K562 (cell line): Measurements from ENCODE around the gene ZNF556. TPM values are rescaled to one million over a fixed set of nuclear protein-coding genes. Genes with fewer than 3 reads are reported as not detected.

Experiments
- COPS2 ChIP-seq: fragments of 450-650 bp; conservative IDR thresholded peaks from 2 replicates; pipeline ENCODE4 v1.6.1; 2016; ENCODE audit warnings: mild to moderate bottlenecking, moderate library complexity
- DNMT1 ChIP-seq: fragments of 450-650 bp; IDR thresholded peaks from 2 replicates; pipeline ENCODE4 v1.6.1; 2016; ENCODE audit warnings: antibody characterized with exemption, mild to moderate bottlenecking
- HOXB6 ChIP-seq: fragments of 250-450 bp; sonication (Bioruptor Pico); IDR thresholded peaks from 2 replicates; pipeline ENCODE4 v1.5.1; 2022; ENCODE audit warnings: mild to moderate bottlenecking, borderline replicate concordance
- IRF2 ChIP-seq: sonication (generic); formaldehyde crosslinking; IDR thresholded peaks from 2 replicates; pipeline ENCODE4 v1.8.1; 2022; ENCODE audit warnings: mild to moderate bottlenecking, missing genetic modification reagents
- KHSRP ChIP-seq: fragments of 450-650 bp; IDR thresholded peaks from 2 replicates; pipeline ENCODE4 v1.6.1; 2017
- LEF1 ChIP-seq: fragments of 450-650 bp; IDR thresholded peaks from 2 replicates; pipeline ENCODE4 v1.6.1; 2016; ENCODE audit warnings: mild to moderate bottlenecking
- MAFF ChIP-seq: IDR thresholded peaks from 2 replicates; pipeline ENCODE4 v1.6.1; 2012; ENCODE audit warnings: low read length, improper control_type of control experiment
- RUNX1 ChIP-seq: sonication (generic); IDR thresholded peaks from 2 replicates; pipeline ENCODE4 v1.6.1; 2016; ENCODE audit warnings: antibody characterized with exemption, low read depth
- ZNF41 ChIP-seq: fragments of 250-450 bp; sonication (Bioruptor Pico); conservative IDR thresholded peaks from 2 replicates; pipeline ENCODE4 v1.4.0; 2020; ENCODE audit warnings: mild to moderate bottlenecking
- ZSCAN32 ChIP-seq: fragments of 450-650 bp; formaldehyde crosslinking; IDR thresholded peaks from 2 replicates; pipeline ENCODE4 v1.4.0; 2020; ENCODE audit warnings: mild to moderate bottlenecking, moderate library complexity
- polyA plus RNA-seq, 8 experiments: library from polyadenylated mRNA; depleted of rRNA in 4 of 8; stranded (reverse) in 5 of 8; unstranded in 3 of 8; fragments of >200 nt; fragmentation: Nextera tagmentation in 2 of 8; fragmentation: Illumina TruSeq in 1 of 8; extraction: Ambion mirVana in 2 of 8; extraction: Trizol in 1 of 8; gene quantifications; 2 replicates each; pipeline versions ENCODE4 v1.2.1 to v1.2.3, GENCODE V29; 2011 to 2014; ENCODE audit warnings: inconsistent platforms in 1 of 8, missing spikeins in 1 of 8
- total RNA-seq, 7 experiments: library from RNA; depleted of rRNA in 6 of 7; stranded (reverse); fragments of >200 nt in 6 of 7; fragmentation: Illumina TruSeq in 2 of 7; extraction: Trizol in 2 of 7; gene quantifications; 2 replicates each; pipeline versions ENCODE4 v1.2.1 to v1.2.3, GENCODE V29; 2011 to 2021; ENCODE audit warnings: low replicate concordance in 1 of 7
- TF ChIP-seq, protein P1 (sequence below): fragments of 450-650 bp; IDR thresholded peaks from 2 replicates; pipeline ENCODE4 v1.7.0; 2016; ENCODE audit warnings: borderline replicate concordance
- TF ChIP-seq, protein P2 (sequence below): fragments of 450-650 bp; formaldehyde crosslinking; IDR thresholded peaks from 2 replicates; pipeline ENCODE4 v1.4.0; 2020; ENCODE audit warnings: mild to moderate bottlenecking, moderate library complexity
- TF ChIP-seq, protein P3 (sequence below): sonication (generic); formaldehyde crosslinking; IDR thresholded peaks from 2 replicates; pipeline ENCODE4 v1.8.1; 2023; ENCODE audit warnings: mild to moderate bottlenecking, missing genetic modification reagents, moderate library complexity

ZNF556 gene
- total and polyA plus RNA-seq, 9 of the 15 experiments (the other 6 are each of a cell fraction or from before 2014, with no cell fraction given) = 0.01 to 0.36 (median 0.10) TPM; not detected in 1

DNA sequence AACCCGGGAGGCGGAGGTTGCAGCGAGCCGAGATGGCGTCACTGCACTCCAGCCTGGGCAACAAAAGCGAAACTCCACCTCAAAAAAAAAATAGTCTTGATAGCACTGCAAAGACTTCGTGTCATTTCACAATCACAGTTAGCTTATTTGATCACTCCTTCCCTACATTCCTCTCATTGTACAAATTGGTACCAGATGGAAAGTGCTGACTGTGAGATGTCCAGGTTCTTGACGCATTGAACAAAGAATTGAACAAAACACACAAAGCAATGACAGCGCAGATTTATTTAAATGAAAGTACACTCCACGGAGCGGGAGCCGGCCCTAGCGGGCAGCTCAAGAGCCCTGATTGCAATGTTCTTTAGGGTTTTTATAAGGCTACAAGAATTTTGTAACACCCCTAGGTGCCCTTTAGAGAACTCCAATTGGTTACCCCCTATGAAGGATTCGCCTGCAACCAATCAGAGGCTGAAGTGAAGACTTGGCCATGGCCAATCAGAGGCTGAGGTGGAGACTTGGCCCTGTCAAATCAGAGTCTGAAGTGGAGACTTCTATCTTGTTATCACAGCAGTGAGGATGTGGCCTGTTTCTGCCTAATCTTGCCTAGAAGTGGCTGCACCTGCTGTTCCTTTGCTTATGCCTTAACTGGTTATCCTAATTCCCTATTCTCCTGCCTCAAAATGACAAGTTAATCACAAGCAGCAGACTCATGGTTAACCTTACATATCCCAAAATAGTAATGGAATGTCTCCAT, 16.7 kb downstream of the ZNF556 start (continued):
- TF ChIP-seq, protein P1, sequence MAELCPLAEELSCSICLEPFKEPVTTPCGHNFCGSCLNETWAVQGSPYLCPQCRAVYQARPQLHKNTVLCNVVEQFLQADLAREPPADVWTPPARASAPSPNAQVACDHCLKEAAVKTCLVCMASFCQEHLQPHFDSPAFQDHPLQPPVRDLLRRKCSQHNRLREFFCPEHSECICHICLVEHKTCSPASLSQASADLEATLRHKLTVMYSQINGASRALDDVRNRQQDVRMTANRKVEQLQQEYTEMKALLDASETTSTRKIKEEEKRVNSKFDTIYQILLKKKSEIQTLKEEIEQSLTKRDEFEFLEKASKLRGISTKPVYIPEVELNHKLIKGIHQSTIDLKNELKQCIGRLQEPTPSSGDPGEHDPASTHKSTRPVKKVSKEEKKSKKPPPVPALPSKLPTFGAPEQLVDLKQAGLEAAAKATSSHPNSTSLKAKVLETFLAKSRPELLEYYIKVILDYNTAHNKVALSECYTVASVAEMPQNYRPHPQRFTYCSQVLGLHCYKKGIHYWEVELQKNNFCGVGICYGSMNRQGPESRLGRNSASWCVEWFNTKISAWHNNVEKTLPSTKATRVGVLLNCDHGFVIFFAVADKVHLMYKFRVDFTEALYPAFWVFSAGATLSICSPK = no peak
- TF ChIP-seq KHSRP (no peak), COPS2 (no peak), ZSCAN32 (CRISPR knock-in tag) (no peak), LEF1 (no peak), RUNX1 (no peak), DNMT1 (no peak), MAFF (no peak), HOXB6 (CRISPR knock-in tag) (no peak), IRF2 (no peak), ZNF41 (no peak)
- TF ChIP-seq, protein P2, sequence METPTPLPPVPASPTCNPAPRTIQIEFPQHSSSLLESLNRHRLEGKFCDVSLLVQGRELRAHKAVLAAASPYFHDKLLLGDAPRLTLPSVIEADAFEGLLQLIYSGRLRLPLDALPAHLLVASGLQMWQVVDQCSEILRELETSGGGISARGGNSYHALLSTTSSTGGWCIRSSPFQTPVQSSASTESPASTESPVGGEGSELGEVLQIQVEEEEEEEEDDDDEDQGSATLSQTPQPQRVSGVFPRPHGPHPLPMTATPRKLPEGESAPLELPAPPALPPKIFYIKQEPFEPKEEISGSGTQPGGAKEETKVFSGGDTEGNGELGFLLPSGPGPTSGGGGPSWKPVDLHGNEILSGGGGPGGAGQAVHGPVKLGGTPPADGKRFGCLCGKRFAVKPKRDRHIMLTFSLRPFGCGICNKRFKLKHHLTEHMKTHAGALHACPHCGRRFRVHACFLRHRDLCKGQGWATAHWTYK (CRISPR knock-in tag) = no peak
- TF ChIP-seq, protein P3, sequence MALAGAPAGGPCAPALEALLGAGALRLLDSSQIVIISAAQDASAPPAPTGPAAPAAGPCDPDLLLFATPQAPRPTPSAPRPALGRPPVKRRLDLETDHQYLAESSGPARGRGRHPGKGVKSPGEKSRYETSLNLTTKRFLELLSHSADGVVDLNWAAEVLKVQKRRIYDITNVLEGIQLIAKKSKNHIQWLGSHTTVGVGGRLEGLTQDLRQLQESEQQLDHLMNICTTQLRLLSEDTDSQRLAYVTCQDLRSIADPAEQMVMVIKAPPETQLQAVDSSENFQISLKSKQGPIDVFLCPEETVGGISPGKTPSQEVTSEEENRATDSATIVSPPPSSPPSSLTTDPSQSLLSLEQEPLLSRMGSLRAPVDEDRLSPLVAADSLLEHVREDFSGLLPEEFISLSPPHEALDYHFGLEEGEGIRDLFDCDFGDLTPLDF (CRISPR knock-in tag) = no peak
